CD14-positive monocyte (primary cell): ENCODE results near the gene LENEP. TPM values are rescaled to one million over a fixed set of nuclear protein-coding genes. Genes with fewer than 3 reads are reported as not detected.
A peak's percentile ranks its signal among the peaks of the same experiment; 100 is the strongest.

ENCODE experiments used
- DNase-seq, 3 donors: peaks; one replicate each; pipeline ENCODE4 v3.0.0-alpha.2; 2011 to 2022
- H2AFZ ChIP-seq: 2 replicates; pipeline ENCODE4 v1.6.0; 2012; ENCODE audit warnings: mild to moderate bottlenecking, low read depth, low read length, inconsistent platforms; ENCODE audit not compliant: insufficient read depth, poor library complexity, severe bottlenecking
- H3K27ac ChIP-seq, 2 donors: 1 replicate in 1 of 2; 2 replicates in 1 of 2; pipeline ENCODE4 v1.5.1; 2012 to 2013; ENCODE audit warnings: low read length in 2 of 2, control low read depth in 1 of 2, inconsistent platforms in 1 of 2, low read depth in 1 of 2, mild to moderate bottlenecking in 1 of 2
- H3K27me3 ChIP-seq, 2 donors: one replicate each; pipeline versions ENCODE4 v1.6.0 to v1.6.1; 2011 to 2013; ENCODE audit warnings: low read length in 2 of 2; ENCODE audit not compliant: control insufficient read depth in 2 of 2, insufficient read depth in 2 of 2
- H3K36me3 ChIP-seq, 2 donors: replicated peaks in 1 of 2; 1 replicate in 1 of 2; 2 replicates in 1 of 2; pipeline versions ENCODE4 v1.5.1 to v1.6.1; 2012 to 2013; ENCODE audit warnings: low read length in 2 of 2, control low read depth in 1 of 2, inconsistent platforms in 1 of 2, mild to moderate bottlenecking in 1 of 2; ENCODE audit not compliant: insufficient read depth in 2 of 2, control insufficient read depth in 1 of 2
- H3K4me1 ChIP-seq, 2 donors: 1 replicate in 1 of 2; 2 replicates in 1 of 2; pipeline versions ENCODE4 v1.5.1 to v1.6.1; 2012 to 2013; ENCODE audit warnings: low read length in 2 of 2, control low read depth in 1 of 2, inconsistent platforms in 1 of 2, mild to moderate bottlenecking in 1 of 2, moderate library complexity in 1 of 2; ENCODE audit not compliant: insufficient read depth in 2 of 2, control insufficient read depth in 1 of 2
- H3K4me2 ChIP-seq: replicated peaks from 2 replicates; pipeline ENCODE3; 2012; ENCODE audit warnings: low read length, moderate library complexity, mild to moderate bottlenecking; ENCODE audit not compliant: poor library complexity, severe bottlenecking; ENCODE audit errors: extremely low read depth
- H3K4me3 ChIP-seq, 3 experiments: fragments of 200-600 bp in 1 of 3; sonication (generic) in 1 of 3; replicated peaks in 1 of 3; 1 replicate in 2 of 3; 2 replicates in 1 of 3; pipeline ENCODE4 v1.5.1; 2011 to 2013; ENCODE audit warnings: low read length in 3 of 3, mild to moderate bottlenecking in 3 of 3, control low read depth in 2 of 3, low read depth in 2 of 3, inconsistent platforms in 1 of 3, moderate library complexity in 1 of 3
- H3K79me2 ChIP-seq: 2 replicates; pipeline ENCODE4 v1.6.0; 2012; ENCODE audit warnings: mild to moderate bottlenecking, control low read depth, inconsistent platforms, low read length, moderate library complexity; ENCODE audit not compliant: insufficient read depth
- H3K9ac ChIP-seq: 2 replicates; pipeline ENCODE4 v1.6.0; 2017; ENCODE audit warnings: low read length, mild to moderate bottlenecking; ENCODE audit not compliant: insufficient read depth, poor library complexity, severe bottlenecking
- H3K9me3 ChIP-seq, 2 donors: replicated peaks in 1 of 2; 1 replicate in 1 of 2; 2 replicates in 1 of 2; pipeline versions ENCODE4 v1.5.1 to v1.6.1; 2012 to 2013; ENCODE audit warnings: low read length in 2 of 2, control low read depth in 1 of 2; ENCODE audit not compliant: control insufficient read depth in 1 of 2, insufficient read depth in 1 of 2
- H4K20me1 ChIP-seq: 2 replicates; pipeline ENCODE4 v1.6.0; 2012; ENCODE audit warnings: mild to moderate bottlenecking, low read length, control low read depth, moderate library complexity; ENCODE audit not compliant: insufficient read depth
- H3K27ac Mint-ChIP-seq, 7 donors: one replicate each; pipeline ENCODE4 v1.8.0; 2020; ENCODE audit warnings: mild to moderate bottlenecking in 7 of 7, mixed read lengths in 7 of 7, moderate library complexity in 6 of 7, inconsistent platforms in 2 of 7
- H3K27me3 Mint-ChIP-seq, 3 donors: one replicate each; pipeline ENCODE4 v1.8.0; 2021 to 2022; ENCODE audit warnings: low read depth in 3 of 3, mild to moderate bottlenecking in 3 of 3, mixed read lengths in 3 of 3, moderate library complexity in 3 of 3, inconsistent platforms in 1 of 3
- H3K36me3 Mint-ChIP-seq, 2 donors: one replicate each; pipeline ENCODE4 v1.8.0; 2020; ENCODE audit warnings: mixed read lengths in 2 of 2, inconsistent platforms in 1 of 2, mild to moderate bottlenecking in 1 of 2
- H3K4me1 Mint-ChIP-seq: one replicate; pipeline ENCODE4 v1.8.0; 2020; ENCODE audit warnings: mild to moderate bottlenecking, mixed read lengths
- H3K4me3 Mint-ChIP-seq, 2 donors: one replicate each; pipeline ENCODE4 v1.8.0; 2020; ENCODE audit warnings: mild to moderate bottlenecking in 2 of 2, mixed read lengths in 2 of 2, moderate library complexity in 1 of 2
- H3K9me3 Mint-ChIP-seq, 7 donors: one replicate each; pipeline ENCODE4 v1.8.0; 2020 to 2022; ENCODE audit warnings: mixed read lengths in 7 of 7, mild to moderate bottlenecking in 6 of 7, moderate library complexity in 6 of 7, inconsistent platforms in 2 of 7
- CTCF ChIP-seq: fragments of 200-600 bp; IDR thresholded peaks from one replicate; pipeline ENCODE4 v1.8.0; 2022; ENCODE audit warnings: antibody characterized with exemption, mild to moderate bottlenecking
- WGBS: methylation state at CpG from one replicate; pipeline ENCODE4 v1.1.5; 2013; ENCODE audit warnings: missing lambda C conversion rate; ENCODE audit not compliant: insufficient coverage; 5-methylcytosine and 5-hydroxymethylcytosine counted together
- intact Hi-C, 2 donors: fragments of 100-400 bp; cut with micrococcal nuclease; formaldehyde crosslinking; loops; one replicate each; pipeline versions ENCODE4 v1.15.0 to v1.15.1; 2023
- polyA plus RNA-seq, 3 donors: library from polyadenylated mRNA; depleted of rRNA in 1 of 3; unstranded in 2 of 3; stranded (reverse) in 1 of 3; fragments of 300-500 nt in 2 of 3; fragments of >200 nt in 1 of 3; fragmentation: Illumina TruSeq in 2 of 3; gene quantifications; 1 replicate in 2 of 3; 2 replicates in 1 of 3; pipeline ENCODE4 v1.2.3, GENCODE V29; 2012 to 2021

Gene LENEP
- polyA plus RNA-seq, 3 donors, result not detected

- Histone ChIP-seq H3K9ac (no peak overlapping the region), H3K9me3 (no peaks in the 10 kb centered on the region), H3K79me2 (peaks cover 54% of the 10 kb centered on the region), H4K20me1 (peaks cover 80% of the 10 kb centered on the region), H3K27ac (no peak overlapping the region), H3K4me2 (no peak overlapping the region), H3K27me3 (no peaks in the 10 kb centered on the region), H2AFZ (no peak overlapping the region), H3K36me3 (peaks cover 61 to 73% of the 10 kb centered on the region in 2 donors), H3K4me3 (no peak overlapping the region), H3K4me1 (peaks cover 27 to 37% of the 10 kb centered on the region in 2 donors)
- Mint-ChIP-seq H3K36me3 (peaks cover 66 to 80% of the 10 kb centered on the region in 2 donors), H3K27me3 (peaks cover 0 to 7% (median 0%) of the 10 kb centered on the region in 3 donors), H3K4me3 (no peak overlapping the region), H3K4me1 (peaks cover 33% of the 10 kb centered on the region), H3K9me3 (no peaks in the 10 kb centered on the region), H3K27ac (peak overlapping the region in 2 of 7 donors; percentile 34 to 78)
- TF ChIP-seq CTCF, result no peak
- DNase-seq, result no peak
- 88% methylated on average over 4 of the region's 5 CpGs for WGBS
- intact Hi-C loops, result no loop called here
These were observed 25.9 kb upstream of the LENEP start for GRCh38 chr1:154967331-154967950.

- intact Hi-C loops, result no loop called here
- no peak for TF ChIP-seq CTCF
- no peaks in the 10 kb centered on the region for H3K27me3 ChIP-seq
- Mint-ChIP-seq H3K4me1 (peaks cover 34% of the 10 kb centered on the region), H3K9me3 (no peaks in the 10 kb centered on the region), H3K27me3 (peaks cover 0 to 7% (median 0%) of the 10 kb centered on the region in 3 donors), H3K4me3 (no peak overlapping the region), H3K27ac (peak overlapping the region in 2 of 7 donors; percentile 58 to 63), H3K36me3 (peaks cover 61 to 76% of the 10 kb centered on the region in 2 donors)
- no peak overlapping the region for H2AFZ ChIP-seq
- DNase-seq, result no peak
- H3K36me3 ChIP-seq, result peaks cover 53 to 64% of the 10 kb centered on the region in 2 donors
- H4K20me1 ChIP-seq, result peaks cover 85% of the 10 kb centered on the region
- H3K27ac ChIP-seq, result peak overlapping the region in 1 of 2 donors; percentile 38
- peaks cover 38 to 40% of the 10 kb centered on the region in 2 donors for H3K4me1 ChIP-seq
- no peaks in the 10 kb centered on the region for H3K9me3 ChIP-seq
- peaks cover 66% of the 10 kb centered on the region for H3K79me2 ChIP-seq
- H3K4me2 ChIP-seq, result no peak overlapping the region
- no peak overlapping the region for H3K4me3 ChIP-seq
- no CpG with 5 or more reads among the region's 3 CpGs for WGBS
- no peak overlapping the region for H3K9ac ChIP-seq
These were observed 24.7 kb upstream of the LENEP start for GRCh38 chr1:154968731-154969130.
